GM12878 (cell line): ENCODE measurements around the gene CRACDL. TPM values are rescaled to one million over a fixed set of nuclear protein-coding genes. Genes with fewer than 3 reads are reported as not detected.

Source experiments
- ATAC-seq: fragments of 200-7000 bp; cut with Tn5 transposase; 3 replicates; pipeline ENCODE4 v1.9.1; 2020; ENCODE audit warnings: mild to moderate bottlenecking, moderate library complexity
- BruUV-seq: library from RNA; stranded (reverse); fragments of 400-500 nt; replicated peaks from 2 replicates; lab custom pipeline; 2021; lab: Mats Ljungman, UMichigan
- CTCF ChIA-PET: fragments of 300-600 bp; sonication (Branson Sonifier 250); formaldehyde crosslinking; extraction: SDS; loops from one replicate; lab custom pipeline; 2021; ENCODE audit warnings: inconsistent platforms; lab: Yijun Ruan, JAX
- POLR2A ChIA-PET: fragments of 350-600 bp; formaldehyde crosslinking; extraction: SDS; loops from one replicate; lab custom pipeline; 2021; ENCODE audit warnings: inconsistent platforms; lab: Charles Lee
- RAD21 ChIA-PET: fragments of 300-600 bp; sonication (Branson Sonifier 250); formaldehyde crosslinking; loops from one replicate; lab custom pipeline; 2023; ENCODE audit warnings: antibody characterized with exemption; ENCODE audit not compliant: unreplicated experiment; lab: Charles Lee
- SMC1A ChIA-PET: fragments of 300-600 bp; sonication (Branson Sonifier 250); formaldehyde crosslinking; loops from one replicate; lab custom pipeline; 2023; ENCODE audit not compliant: unreplicated experiment, uncharacterized antibody; lab: Charles Lee
- DNase-seq: peaks from one replicate; pipeline ENCODE4 v3.0.0-alpha.2; 2011; ENCODE audit warnings: low read depth, low spot score
- FAIRE-seq: peaks from 3 replicates; lab custom pipeline; 2011; peaks lifted over from hg19 to GRCh38; lab: Jason Lieb, UNC
- H2AFZ ChIP-seq: 2 replicates; pipeline ENCODE4 v1.6.0; 2011; ENCODE audit warnings: low read depth, low read length, control low read depth; ENCODE audit not compliant: control insufficient read depth
- H3K27ac ChIP-seq: 2 replicates; pipeline ENCODE4 v1.5.1; 2011; ENCODE audit warnings: control low read depth; ENCODE audit not compliant: control insufficient read depth, insufficient read depth
- H3K27me3 ChIP-seq, 2 experiments: replicated peaks in 1 of 2; 2 replicates each; pipeline versions ENCODE4 v1.6.0 to v1.6.1; 2011; ENCODE audit warnings: low read length in 1 of 2; ENCODE audit not compliant: control insufficient read depth in 2 of 2, insufficient read depth in 2 of 2
- H3K36me3 ChIP-seq, 2 experiments: 2 replicates each; pipeline ENCODE4 v1.5.1; 2011; ENCODE audit warnings: low read length in 1 of 2; ENCODE audit not compliant: control insufficient read depth in 2 of 2, insufficient read depth in 2 of 2
- H3K4me1 ChIP-seq: 2 replicates; pipeline ENCODE4 v1.6.1; 2011; ENCODE audit warnings: mild to moderate bottlenecking, low read length, moderate library complexity, mixed read lengths; ENCODE audit not compliant: control insufficient read depth, insufficient read depth
- H3K4me2 ChIP-seq: 2 replicates; pipeline ENCODE4 v1.6.0; 2011; ENCODE audit warnings: control low read depth; ENCODE audit not compliant: control insufficient read depth, insufficient read depth
- H3K4me3 ChIP-seq: fragments of 200-600 bp; sonication (generic); 2 replicates; pipeline ENCODE4 v1.5.1; 2016
- H3K79me2 ChIP-seq: 2 replicates; pipeline ENCODE4 v1.6.0; 2011; ENCODE audit warnings: low read length; ENCODE audit not compliant: control insufficient read depth, insufficient read depth
- H3K9ac ChIP-seq: 2 replicates; pipeline ENCODE4 v1.8.0; 2011; ENCODE audit warnings: low read length, control low read depth, mixed read lengths; ENCODE audit not compliant: control insufficient read depth, insufficient read depth
- H3K9me3 ChIP-seq: replicated peaks from 3 replicates; pipeline ENCODE4 v1.5.1; 2011; ENCODE audit warnings: mild to moderate bottlenecking, low read length; ENCODE audit not compliant: control insufficient read depth, insufficient read depth
- H4K20me1 ChIP-seq: 2 replicates; pipeline ENCODE4 v1.6.0; 2011; ENCODE audit not compliant: control insufficient read depth, insufficient read depth
- CREM ChIP-seq: IDR thresholded peaks from 2 replicates; pipeline ENCODE4 v1.6.1; 2014; ENCODE audit warnings: antibody characterized with exemption, low read depth
- IKZF2 ChIP-seq, 2 experiments: fragments of 450-650 bp; IDR thresholded peaks; 2 replicates each; pipeline ENCODE4 v1.6.1; 2017; ENCODE audit warnings: mild to moderate bottlenecking in 2 of 2, moderate library complexity in 2 of 2
- MAX ChIP-seq: IDR thresholded peaks from 2 replicates; pipeline ENCODE4 v1.6.1; 2012; ENCODE audit warnings: low read depth, low read length, improper control_type of control experiment
- NR2F1 ChIP-seq: fragments of 450-650 bp; conservative IDR thresholded peaks from 2 replicates; pipeline ENCODE4 v1.6.1; 2017; ENCODE audit warnings: mild to moderate bottlenecking
- PAX8 ChIP-seq: fragments of 450-650 bp; IDR thresholded peaks from 2 replicates; pipeline ENCODE4 v1.6.1; 2017; ENCODE audit warnings: mild to moderate bottlenecking, moderate library complexity
- SIX5 ChIP-seq: IDR thresholded peaks from 2 replicates; pipeline ENCODE4 v1.6.1; 2011; ENCODE audit warnings: mild to moderate bottlenecking, low read depth, low read length, moderate library complexity; ENCODE audit not compliant: severe bottlenecking
- SP1 ChIP-seq: IDR thresholded peaks from one replicate; pipeline ENCODE4 v1.6.1; 2011; ENCODE audit warnings: low read depth, low read length
- WGBS: methylation state at CpG from one replicate; pipeline ENCODE4 v1.1.6; 2016; ENCODE audit warnings: low lambda C conversion rate; ENCODE audit not compliant: insufficient replicate concordance, insufficient coverage; ENCODE audit errors: missing lambda C conversion rate; 5-methylcytosine and 5-hydroxymethylcytosine counted together
- in situ Hi-C: fragments of 300-500 bp; cut with MboI; formaldehyde crosslinking; loops from 9 replicates; pipeline ENCODE4 v1.14.3; 2018; ENCODE audit warnings: mixed read lengths
- intact Hi-C: fragments of 100-400 bp; cut with micrococcal nuclease; formaldehyde crosslinking; loops from one replicate; pipeline ENCODE4 v1.14.2; 2022; ENCODE audit not compliant: unreplicated experiment
- polyA plus RNA-seq, 11 experiments: library from polyadenylated mRNA; depleted of rRNA in 4 of 11; unstranded in 6 of 11; stranded (reverse) in 5 of 11; fragments of >200 nt; fragmentation: Nextera tagmentation in 4 of 11; fragmentation: Illumina TruSeq in 1 of 11; extraction: Ambion mirVana in 4 of 11; extraction: Trizol in 1 of 11; gene quantifications; 1 replicate in 1 of 11; 2 replicates in 10 of 11; pipeline versions ENCODE4 v1.2.1 to v1.2.3, GENCODE V29; 2011 to 2016; ENCODE audit warnings: inconsistent platforms in 2 of 11, missing spikeins in 2 of 11, low read depth in 1 of 11
- total RNA-seq, 4 experiments: library from RNA; depleted of rRNA in 3 of 4; stranded (reverse); fragments of >200 nt in 3 of 4; fragmentation: Illumina TruSeq in 1 of 4; extraction: Trizol in 1 of 4; gene quantifications; 2 replicates each; pipeline versions ENCODE4 v1.2.1 to v1.2.3, GENCODE V29; 2013 to 2021

Gene CRACDL
- total and polyA plus RNA-seq, 10 of the 15 experiments (the other 5 are each of a cell fraction or from before 2014, with no cell fraction given), result 0.03 to 0.72 (median 0.14) TPM

- H3K36me3 ChIP-seq, result no peaks in the 10 kb centered on the region
- SMC1A ChIA-PET, result interaction anchor here (0.6 kb wide), 1 partner anchor 13 kb away, joined by 3 read pairs; no protein-coding TSS in a partner anchor
- no peak overlapping the region for H3K4me2 ChIP-seq
- intact Hi-C loops (no loop called here), in situ Hi-C loops (no loop called here)
- no TSS peak for BruUV-seq
- RAD21 ChIA-PET, result interaction anchor here (0.8 kb wide), 1 partner anchor 247 kb away, joined by 3 read pairs; no protein-coding TSS in a partner anchor
- no peaks in the 10 kb centered on the region for H3K4me1 ChIP-seq
- H3K79me2 ChIP-seq, result no peaks in the 10 kb centered on the region
- H3K4me3 ChIP-seq, result no peak overlapping the region
- ATAC-seq (no peak), DNase-seq (no peak), FAIRE-seq (no peak)
- POLR2A ChIA-PET, result no interaction called here
- CTCF ChIA-PET, result no interaction called here
- H2AFZ ChIP-seq, result no peak overlapping the region
- WGBS, result 25% methylated on average over 9 of the region's 9 CpGs
- no peak overlapping the region for H3K27ac ChIP-seq
- no peaks in the 10 kb centered on the region for H3K9me3 ChIP-seq
- H3K27me3 ChIP-seq, result peaks cover 0 to 2% of the 10 kb centered on the region in 2 experiments; a peak in 2 of 4 replicates
- H4K20me1 ChIP-seq, result no peaks in the 10 kb centered on the region; the same call in 1 of the 2 replicates
- TF ChIP-seq MAX, result no peak
- no peak for TF ChIP-seq IKZF2 (IDR thresholded peaks at IDR 0.05)
- no peak for TF ChIP-seq PAX8
- no peak for TF ChIP-seq CREM
- no peak for TF ChIP-seq SP1
- H3K9ac ChIP-seq, result no peak overlapping the region
These were observed 40.1 kb downstream of the CRACDL start for GRCh38 chr2:98895901-98896300.

DNA sequence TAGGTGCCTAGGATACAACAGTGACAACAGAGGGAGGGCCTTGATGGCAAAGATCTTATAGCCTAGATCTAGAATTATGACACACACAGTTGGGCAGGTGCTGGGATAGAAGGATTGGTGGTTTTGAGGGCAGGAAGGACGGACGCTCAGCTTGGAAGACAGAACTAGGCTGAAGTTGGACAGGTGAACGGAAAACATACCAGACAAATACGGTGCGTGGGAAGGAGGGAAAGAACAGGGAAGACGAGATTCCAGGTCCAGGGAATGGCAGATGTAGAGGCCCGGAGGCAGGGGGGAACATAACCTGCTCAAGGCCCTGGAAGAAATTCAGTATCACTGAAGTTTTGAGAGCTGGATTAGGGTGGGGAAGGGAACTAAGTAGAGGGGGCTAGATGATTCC, 40.8 kb downstream of the CRACDL start:
- in situ Hi-C loops, result no loop called here
- H3K79me2 ChIP-seq, result no peaks in the 10 kb centered on the region
- no peaks in the 10 kb centered on the region for H3K36me3 ChIP-seq
- peaks cover 0 to 2% of the 10 kb centered on the region in 2 experiments; a peak in 2 of 4 replicates for H3K27me3 ChIP-seq
- SMC1A ChIA-PET, result interaction anchor here (1.5 kb wide), 1 partner anchor 10 kb away, joined by 4 read pairs; no protein-coding TSS in a partner anchor
- no peak overlapping the region for H2AFZ ChIP-seq
- FAIRE-seq (no peak), ATAC-seq (no peak), DNase-seq (no peak)
- no TSS peak for BruUV-seq
- POLR2A ChIA-PET, result no interaction called here
- no peak overlapping the region for H3K9ac ChIP-seq
- CTCF ChIA-PET, result interaction anchor here (0.6 to 0.9 kb wide), 2 partner anchors 13 to 89 kb away, joined by 3 to 4 read pairs; no protein-coding TSS in a partner anchor
- H4K20me1 ChIP-seq, result no peaks in the 10 kb centered on the region; the same call in 1 of the 2 replicates
- no peak overlapping the region for H3K4me2 ChIP-seq
- TF ChIP-seq NR2F1, result no peak
- no peak for TF ChIP-seq SIX5
- RAD21 ChIA-PET, result no interaction called here
- intact Hi-C loops, result no loop called here
- WGBS, result 52% methylated on average over 7 of the region's 7 CpGs
- no peak overlapping the region for H3K27ac ChIP-seq
- no peak overlapping the region for H3K4me3 ChIP-seq
- no peaks in the 10 kb centered on the region for H3K4me1 ChIP-seq
- H3K9me3 ChIP-seq, result no peaks in the 10 kb centered on the region
